Measurements from ENCODE around the gene M1AP. TPM values are rescaled to one million over a fixed set of nuclear protein-coding genes. Genes with fewer than 3 reads are reported as not detected.

M1AP gene
- total RNA-seq, 1 experiment from 2014 or later, result not detected

DNA sequence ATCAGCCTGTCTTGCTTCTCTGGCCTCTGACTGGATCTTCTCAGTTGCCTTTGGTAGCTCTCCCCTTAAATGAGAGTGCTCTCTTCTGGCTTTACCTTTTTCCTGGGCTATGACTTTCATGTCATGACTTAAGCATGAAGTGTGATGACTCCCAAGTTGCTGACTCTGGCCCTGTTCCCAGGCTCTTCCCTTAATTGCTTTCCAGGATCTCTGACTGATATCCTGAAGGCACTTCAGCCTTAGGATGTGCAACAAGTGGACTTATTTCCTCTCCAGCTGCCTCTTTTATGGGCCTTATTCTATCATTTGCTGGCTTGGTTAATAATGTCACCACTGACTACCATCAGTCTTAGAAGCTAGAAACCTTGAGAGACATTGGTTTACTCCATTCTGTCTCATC, 23.3 kb upstream of the M1AP start:
- Histone ChIP-seq H3K27me3 (ENCODE audit: control insufficient read depth, insufficient read depth, low read length) (no peaks in the 10 kb centered on the region), H3K4me3 (ENCODE audit: low read depth in 2 of 2, low read length in 2 of 2) (no peak overlapping the region), H3K4me1 (ENCODE audit: control insufficient read depth, insufficient read depth, low read length) (no peaks in the 10 kb centered on the region), H3K27ac (ENCODE audit: low read length) (no peak overlapping the region), H3K9me3 (ENCODE audit: control insufficient read depth, insufficient read depth, low read depth, low read length) (no peaks in the 10 kb centered on the region), H3K36me3 (ENCODE audit: control insufficient read depth, insufficient read depth, low read length) (no peaks in the 10 kb centered on the region)
- ChIA-PET POLR2A (no interaction called here), CTCF (no interaction called here)
- TF ChIP-seq, protein P1, sequence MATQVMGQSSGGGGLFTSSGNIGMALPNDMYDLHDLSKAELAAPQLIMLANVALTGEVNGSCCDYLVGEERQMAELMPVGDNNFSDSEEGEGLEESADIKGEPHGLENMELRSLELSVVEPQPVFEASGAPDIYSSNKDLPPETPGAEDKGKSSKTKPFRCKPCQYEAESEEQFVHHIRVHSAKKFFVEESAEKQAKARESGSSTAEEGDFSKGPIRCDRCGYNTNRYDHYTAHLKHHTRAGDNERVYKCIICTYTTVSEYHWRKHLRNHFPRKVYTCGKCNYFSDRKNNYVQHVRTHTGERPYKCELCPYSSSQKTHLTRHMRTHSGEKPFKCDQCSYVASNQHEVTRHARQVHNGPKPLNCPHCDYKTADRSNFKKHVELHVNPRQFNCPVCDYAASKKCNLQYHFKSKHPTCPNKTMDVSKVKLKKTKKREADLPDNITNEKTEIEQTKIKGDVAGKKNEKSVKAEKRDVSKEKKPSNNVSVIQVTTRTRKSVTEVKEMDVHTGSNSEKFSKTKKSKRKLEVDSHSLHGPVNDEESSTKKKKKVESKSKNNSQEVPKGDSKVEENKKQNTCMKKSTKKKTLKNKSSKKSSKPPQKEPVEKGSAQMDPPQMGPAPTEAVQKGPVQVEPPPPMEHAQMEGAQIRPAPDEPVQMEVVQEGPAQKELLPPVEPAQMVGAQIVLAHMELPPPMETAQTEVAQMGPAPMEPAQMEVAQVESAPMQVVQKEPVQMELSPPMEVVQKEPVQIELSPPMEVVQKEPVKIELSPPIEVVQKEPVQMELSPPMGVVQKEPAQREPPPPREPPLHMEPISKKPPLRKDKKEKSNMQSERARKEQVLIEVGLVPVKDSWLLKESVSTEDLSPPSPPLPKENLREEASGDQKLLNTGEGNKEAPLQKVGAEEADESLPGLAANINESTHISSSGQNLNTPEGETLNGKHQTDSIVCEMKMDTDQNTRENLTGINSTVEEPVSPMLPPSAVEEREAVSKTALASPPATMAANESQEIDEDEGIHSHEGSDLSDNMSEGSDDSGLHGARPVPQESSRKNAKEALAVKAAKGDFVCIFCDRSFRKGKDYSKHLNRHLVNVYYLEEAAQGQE (IDR thresholded peaks at IDR 0.05; ENCODE audit: insufficient read depth in 1 of 2, low read depth in 2 of 2, low read length in 1 of 2), result no peak
- no peak for TF ChIP-seq TCF7L2 (IDR thresholded peaks at IDR 0.05; ENCODE audit: low read depth, low read length)
- TF ChIP-seq, protein P2, sequence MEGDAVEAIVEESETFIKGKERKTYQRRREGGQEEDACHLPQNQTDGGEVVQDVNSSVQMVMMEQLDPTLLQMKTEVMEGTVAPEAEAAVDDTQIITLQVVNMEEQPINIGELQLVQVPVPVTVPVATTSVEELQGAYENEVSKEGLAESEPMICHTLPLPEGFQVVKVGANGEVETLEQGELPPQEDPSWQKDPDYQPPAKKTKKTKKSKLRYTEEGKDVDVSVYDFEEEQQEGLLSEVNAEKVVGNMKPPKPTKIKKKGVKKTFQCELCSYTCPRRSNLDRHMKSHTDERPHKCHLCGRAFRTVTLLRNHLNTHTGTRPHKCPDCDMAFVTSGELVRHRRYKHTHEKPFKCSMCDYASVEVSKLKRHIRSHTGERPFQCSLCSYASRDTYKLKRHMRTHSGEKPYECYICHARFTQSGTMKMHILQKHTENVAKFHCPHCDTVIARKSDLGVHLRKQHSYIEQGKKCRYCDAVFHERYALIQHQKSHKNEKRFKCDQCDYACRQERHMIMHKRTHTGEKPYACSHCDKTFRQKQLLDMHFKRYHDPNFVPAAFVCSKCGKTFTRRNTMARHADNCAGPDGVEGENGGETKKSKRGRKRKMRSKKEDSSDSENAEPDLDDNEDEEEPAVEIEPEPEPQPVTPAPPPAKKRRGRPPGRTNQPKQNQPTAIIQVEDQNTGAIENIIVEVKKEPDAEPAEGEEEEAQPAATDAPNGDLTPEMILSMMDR (IDR thresholded peaks at IDR 0.05), result no peak
- no peak for TF ChIP-seq POLR2AphosphoS5 (IDR thresholded peaks at IDR 0.05; ENCODE audit: low read depth, low read length)
- no peak for TF ChIP-seq SIN3A (IDR thresholded peaks at IDR 0.05; ENCODE audit: borderline replicate concordance, insufficient read depth, low read depth, low read length)
- ATAC-seq (no peak), DNase-seq (ENCODE audit: low read depth, low spot score) (no peak)
- in situ Hi-C loops (cut with HindIII; ENCODE audit: low pct_unique_long_range_greater_than_20kb, low sequenced_read_pairs), result no loop called here
- BruUV-seq (replicated peaks), result no TSS peak
- intact Hi-C loops (cut with micrococcal nuclease; ENCODE audit: unreplicated experiment), result no loop called here

DNA sequence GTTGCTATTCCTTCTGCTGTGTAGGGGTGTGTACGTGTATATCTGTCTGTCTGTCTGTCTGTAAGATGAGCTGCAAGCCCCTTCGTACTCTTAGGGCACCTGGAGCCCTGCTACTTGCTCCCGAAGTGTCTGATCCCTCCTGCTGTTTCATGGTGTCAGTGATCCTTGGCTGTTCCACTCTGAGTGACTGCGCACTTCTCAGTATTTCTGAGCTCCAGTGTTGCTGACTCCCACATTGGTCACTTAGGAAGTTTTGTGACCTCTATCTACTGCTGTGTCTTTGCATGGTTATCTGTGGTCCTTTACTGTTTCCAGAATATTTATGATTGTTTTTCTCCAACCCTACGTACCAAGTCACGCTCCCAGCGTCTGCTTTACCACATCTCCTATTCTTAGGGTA, 22.1 kb upstream of the M1AP start:
- ChIA-PET CTCF (interaction anchor here (0.6 kb wide), 1 partner anchor 47 kb away, joined by 3 read pairs; no protein-coding TSS in a partner anchor), POLR2A (no interaction called here)
- Histone ChIP-seq H3K4me1 (ENCODE audit: control insufficient read depth, insufficient read depth, low read length) (no peaks in the 10 kb centered on the region), H3K27me3 (ENCODE audit: control insufficient read depth, insufficient read depth, low read length) (no peaks in the 10 kb centered on the region), H3K27ac (ENCODE audit: low read length) (no peak overlapping the region), H3K9me3 (ENCODE audit: control insufficient read depth, insufficient read depth, low read depth, low read length) (no peaks in the 10 kb centered on the region), H3K36me3 (ENCODE audit: control insufficient read depth, insufficient read depth, low read length) (no peaks in the 10 kb centered on the region), H3K4me3 (ENCODE audit: low read depth in 2 of 2, low read length in 2 of 2) (no peak overlapping the region)
- in situ Hi-C loops (cut with HindIII; ENCODE audit: low pct_unique_long_range_greater_than_20kb, low sequenced_read_pairs), result no loop called here
- intact Hi-C loops (cut with micrococcal nuclease; ENCODE audit: unreplicated experiment), result no loop called here
- no peak for DNase-seq (ENCODE audit: low read depth, low spot score)
- ATAC-seq, result no peak
- TF ChIP-seq, protein P1 (IDR thresholded peaks at IDR 0.05; ENCODE audit: insufficient read depth in 1 of 2, low read depth in 2 of 2, low read length in 1 of 2), result no peak
- no peak for TF ChIP-seq SIN3A (IDR thresholded peaks at IDR 0.05; ENCODE audit: borderline replicate concordance, insufficient read depth, low read depth, low read length)
- TF ChIP-seq TCF7L2 (IDR thresholded peaks at IDR 0.05; ENCODE audit: low read depth, low read length), result no peak
- TF ChIP-seq, protein P2 (IDR thresholded peaks at IDR 0.05), result no peak
- TF ChIP-seq POLR2AphosphoS5 (IDR thresholded peaks at IDR 0.05; ENCODE audit: low read depth, low read length), result no peak
- no TSS peak for BruUV-seq (replicated peaks)

Measured in Panc1 (cell line).